Glutamatergic neuron (in vitro differentiated cells): ENCODE results near the gene TAGAP. TPM values are rescaled to one million over a fixed set of nuclear protein-coding genes. Genes with fewer than 3 reads are reported as not detected.

ENCODE experiments used
- DNase-seq: peaks from one replicate; pipeline ENCODE4 v3.0.0; 2022
- H3K27ac Mint-ChIP-seq: one replicate; pipeline ENCODE4 v1.8.0; 2020; ENCODE audit warnings: mild to moderate bottlenecking, mixed read lengths, inconsistent platforms; ENCODE audit not compliant: unreplicated experiment
- H3K27me3 Mint-ChIP-seq: one replicate; pipeline ENCODE4 v1.8.0; 2020; ENCODE audit warnings: mild to moderate bottlenecking, moderate library complexity, mixed read lengths, inconsistent platforms; ENCODE audit not compliant: unreplicated experiment
- H3K36me3 Mint-ChIP-seq: one replicate; pipeline ENCODE4 v1.8.0; 2020; ENCODE audit warnings: mild to moderate bottlenecking, mixed read lengths, inconsistent platforms; ENCODE audit not compliant: unreplicated experiment
- H3K4me1 Mint-ChIP-seq: one replicate; pipeline ENCODE4 v1.8.0; 2020; ENCODE audit warnings: mild to moderate bottlenecking, low read depth, mixed read lengths, inconsistent platforms; ENCODE audit not compliant: unreplicated experiment
- H3K4me3 Mint-ChIP-seq: one replicate; pipeline ENCODE4 v1.8.0; 2020; ENCODE audit warnings: mild to moderate bottlenecking, mixed read lengths, inconsistent platforms; ENCODE audit not compliant: unreplicated experiment
- H3K9me3 Mint-ChIP-seq: one replicate; pipeline ENCODE4 v1.8.0; 2020; ENCODE audit warnings: mild to moderate bottlenecking, moderate library complexity, mixed read lengths, inconsistent platforms; ENCODE audit not compliant: unreplicated experiment
- CTCF ChIP-seq: fragments of 200-600 bp; sonication (generic); IDR thresholded peaks from one replicate; pipeline ENCODE4 v1.5.0; 2021; ENCODE audit not compliant: partially characterized antibody, unreplicated experiment
- total RNA-seq: library from RNA; stranded (reverse); fragmentation: NEBNext Ultra II Directional; extraction: Animal tissue kit (Norgen Biotek cat#: 25700); gene quantifications from one replicate; pipeline ENCODE4 v1.2.1, GENCODE V29; 2021; ENCODE audit not compliant: unreplicated experiment

Gene TAGAP
- total RNA-seq, 1 donor from 2014 or later, result not detected

DNA sequence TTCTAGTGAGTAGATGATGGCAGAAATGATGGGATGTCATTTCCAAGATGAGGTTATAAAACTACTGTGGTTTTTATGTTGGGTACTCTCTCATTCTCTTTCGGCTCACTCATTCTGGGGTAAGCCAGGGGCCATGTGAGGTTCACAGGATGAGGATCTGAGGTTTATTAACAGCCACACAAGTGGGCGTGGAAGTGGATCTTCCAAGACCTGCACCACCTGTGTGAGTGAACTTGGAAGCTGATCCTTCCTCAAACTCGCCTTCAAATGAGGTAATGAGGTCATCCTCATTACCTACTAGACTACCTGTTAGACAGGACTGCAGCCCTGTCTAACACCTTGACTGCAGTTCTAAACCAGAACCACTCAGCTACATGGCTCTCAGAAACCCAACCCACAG, 45.1 kb upstream of the TAGAP start:
- Mint-ChIP-seq H3K9me3 (peaks cover 4% of the 10 kb centered on the region), H3K27me3 (no peaks in the 10 kb centered on the region), H3K27ac (no peak overlapping the region), H3K4me3 (no peak overlapping the region), H3K36me3 (no peaks in the 10 kb centered on the region), H3K4me1 (peaks cover 19% of the 10 kb centered on the region)
- DNase-seq, result no peak
- no peak for TF ChIP-seq CTCF

DNA sequence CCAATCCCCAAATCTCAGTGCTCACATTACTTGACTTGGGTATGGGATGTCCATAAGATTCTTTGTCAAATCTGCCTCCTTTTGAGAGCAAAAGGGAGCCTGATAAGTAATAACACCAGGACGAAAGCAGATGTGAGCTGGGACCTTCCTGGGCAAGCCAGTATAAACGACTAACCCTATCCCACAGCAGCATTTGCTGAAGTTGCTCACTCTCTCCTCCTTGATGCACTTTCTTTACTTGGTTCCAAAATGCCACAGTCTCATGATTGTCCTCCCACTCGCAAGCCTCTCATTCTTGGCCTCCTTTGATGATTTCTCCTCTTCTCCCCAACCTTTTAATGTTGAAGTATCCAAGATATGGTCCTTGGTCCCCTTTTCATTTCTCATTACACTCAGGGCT, 44.7 kb upstream of the TAGAP start:
- peaks cover 14% of the 10 kb centered on the region for H3K4me1 Mint-ChIP-seq
- TF ChIP-seq CTCF, result no peak
- H3K27me3 Mint-ChIP-seq, result no peaks in the 10 kb centered on the region
- peaks cover 2% of the 10 kb centered on the region for H3K9me3 Mint-ChIP-seq
- DNase-seq, result no peak
- H3K4me3 Mint-ChIP-seq, result no peak overlapping the region
- no peaks in the 10 kb centered on the region for H3K36me3 Mint-ChIP-seq
- no peak overlapping the region for H3K27ac Mint-ChIP-seq

GRCh38 chr6:159086033-159086618, 41.3 kb upstream of the TAGAP start:
- H3K27ac Mint-ChIP-seq, result no peak overlapping the region
- peaks cover 6% of the 10 kb centered on the region for H3K4me1 Mint-ChIP-seq
- DNase-seq, result no peak
- H3K9me3 Mint-ChIP-seq, result peaks cover 2% of the 10 kb centered on the region
- H3K4me3 Mint-ChIP-seq, result no peak overlapping the region
- H3K36me3 Mint-ChIP-seq, result no peaks in the 10 kb centered on the region
- no peaks in the 10 kb centered on the region for H3K27me3 Mint-ChIP-seq
- no peak for TF ChIP-seq CTCF

DNA sequence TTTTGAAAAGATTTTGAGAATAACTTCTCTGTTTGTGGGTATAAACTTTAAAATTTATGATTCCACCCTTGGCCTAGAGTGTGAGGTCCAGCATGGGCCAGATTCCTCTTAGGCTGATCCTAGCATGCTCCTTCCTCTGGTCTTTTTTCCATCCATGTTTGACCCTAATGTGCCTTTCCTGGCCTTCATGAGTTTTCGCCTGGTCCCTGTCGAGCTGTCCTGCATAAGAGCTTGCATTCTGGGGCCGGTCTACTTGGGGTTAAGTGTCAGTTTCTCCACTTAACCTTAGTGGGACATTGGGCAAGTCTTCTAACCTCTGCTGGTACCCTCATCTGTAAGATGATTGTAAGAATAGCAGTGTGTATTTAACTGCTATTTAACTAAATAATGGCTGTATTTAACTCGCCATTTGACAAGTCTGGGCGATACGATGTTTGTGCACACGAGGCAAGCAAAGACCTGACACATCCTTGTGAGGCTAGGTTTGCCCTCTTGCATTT, 40.7 kb upstream of the TAGAP start:
- H3K9me3 Mint-ChIP-seq, result peaks cover 2% of the 10 kb centered on the region
- H3K36me3 Mint-ChIP-seq, result no peaks in the 10 kb centered on the region
- no peaks in the 10 kb centered on the region for H3K4me1 Mint-ChIP-seq
- H3K4me3 Mint-ChIP-seq, result no peak overlapping the region
- no peak for DNase-seq
- no peaks in the 10 kb centered on the region for H3K27me3 Mint-ChIP-seq
- TF ChIP-seq CTCF, result no peak
- H3K27ac Mint-ChIP-seq, result no peak overlapping the region

DNA sequence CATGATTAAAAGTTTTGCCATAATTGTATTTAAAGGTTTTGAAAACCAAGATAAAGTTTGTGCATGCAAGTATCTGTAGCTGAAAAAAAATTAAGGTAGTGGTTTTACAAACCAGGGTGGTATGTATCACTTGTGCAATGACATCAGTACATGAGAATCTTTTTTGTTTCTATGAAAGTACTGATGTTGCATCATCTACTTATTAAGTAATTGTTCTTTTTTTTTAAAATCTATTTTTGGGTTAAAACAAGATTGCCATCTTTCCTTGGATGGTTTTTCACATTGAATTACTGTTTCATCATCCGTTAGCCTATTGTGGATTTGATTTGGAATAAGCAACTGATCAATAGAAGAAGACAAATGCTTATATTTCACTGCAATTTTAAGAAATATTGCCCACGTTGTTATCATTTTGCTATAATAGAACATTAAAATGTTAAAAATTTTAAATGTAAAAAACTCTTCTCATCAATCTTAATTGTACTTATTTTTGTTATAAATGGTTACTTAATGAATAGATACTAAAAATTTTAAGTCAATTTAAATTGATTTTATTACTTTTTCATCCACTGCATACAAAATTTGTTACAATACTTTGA, 39.8 kb upstream of the TAGAP start:
- Mint-ChIP-seq H3K36me3 (no peaks in the 10 kb centered on the region), H3K4me1 (no peaks in the 10 kb centered on the region), H3K27me3 (no peaks in the 10 kb centered on the region)

More for the DNA sequence above, 39.8 kb upstream of the TAGAP start:
- Mint-ChIP-seq H3K27ac (no peak overlapping the region), H3K4me3 (no peak overlapping the region), H3K9me3 (peaks cover 2% of the 10 kb centered on the region)
- no peak for DNase-seq
- TF ChIP-seq CTCF, result no peak
